Stomach (tissue), 4 donors: Measurements from ENCODE around the gene WFDC12.

ENCODE experiments used
- CTCF ChIP-seq, 7 experiments: fragments of 450-650 bp in 4 of 7; fragments of 200-600 bp in 3 of 7; sonication (generic) in 3 of 7; IDR thresholded peaks; one replicate each; pipeline ENCODE4 v1.5.1; 2016 to 2019; ENCODE audit warnings: antibody characterized with exemption in 7 of 7, control low read depth in 2 of 7, mild to moderate bottlenecking in 1 of 7
- POLR2A ChIP-seq, 4 donors: fragments of 450-650 bp; IDR thresholded peaks; one replicate each; pipeline ENCODE4 v1.6.1; 2016; ENCODE audit warnings: antibody characterized with exemption in 4 of 4, control low read depth in 2 of 4, mild to moderate bottlenecking in 1 of 4, moderate library complexity in 1 of 4

- TF ChIP-seq CTCF (IDR thresholded peaks at IDR 0.05): no peak
- TF ChIP-seq POLR2A (IDR thresholded peaks at IDR 0.05): no peak
Measured at GRCh38 chr20:45152405-45152804, 28.1 kb upstream of the WFDC12 start.
